Measurements from ENCODE around the gene EPB41L1. TPM values are rescaled to one million over a fixed set of nuclear protein-coding genes. Genes with fewer than 3 reads are reported as not detected.

The EPB41L1 gene
- total RNA-seq, 1 donor from 2014 or later = 30.6 TPM

- H3K4me1 Mint-ChIP-seq = peaks cover 34% of the 10 kb centered on the region
- H3K4me3 Mint-ChIP-seq = no peak overlapping the region
- no peak overlapping the region for H3K27ac Mint-ChIP-seq (ENCODE audit: unreplicated experiment)
- no peaks in the 10 kb centered on the region for H3K36me3 Mint-ChIP-seq (ENCODE audit: low read depth)
- no peaks in the 10 kb centered on the region for H3K27me3 Mint-ChIP-seq (ENCODE audit: low read depth)
- no peak for TF ChIP-seq CTCF (conservative IDR thresholded peaks at IDR 0.05)
- DNase-seq (ENCODE audit: low read depth, low spot score) = no peak
- H3K9me3 Mint-ChIP-seq = no peaks in the 10 kb centered on the region
Measured at GRCh38 chr20:36109251-36109947, 45.1 kb upstream of the EPB41L1 start.

GRCh38 chr20:36110994-36111393 is 43.5 kb upstream of the EPB41L1 start:
- Mint-ChIP-seq H3K27me3 (ENCODE audit: low read depth) (no peaks in the 10 kb centered on the region), H3K4me1 (peaks cover 35% of the 10 kb centered on the region), H3K9me3 (no peaks in the 10 kb centered on the region), H3K36me3 (ENCODE audit: low read depth) (no peaks in the 10 kb centered on the region), H3K4me3 (no peak overlapping the region), H3K27ac (ENCODE audit: unreplicated experiment) (peak overlapping the region; percentile 35)
- DNase-seq (ENCODE audit: low read depth, low spot score) = no peak
- no peak for TF ChIP-seq CTCF (conservative IDR thresholded peaks at IDR 0.05)

- Mint-ChIP-seq H3K4me3 (no peak overlapping the region), H3K27ac (ENCODE audit: unreplicated experiment) (peak overlapping the region; percentile 46), H3K27me3 (ENCODE audit: low read depth) (no peaks in the 10 kb centered on the region), H3K36me3 (ENCODE audit: low read depth) (no peaks in the 10 kb centered on the region), H3K4me1 (peaks cover 35% of the 10 kb centered on the region), H3K9me3 (no peaks in the 10 kb centered on the region)
- no peak for DNase-seq (ENCODE audit: low read depth, low spot score)
- TF ChIP-seq CTCF (conservative IDR thresholded peaks at IDR 0.05) = no peak
Measured at GRCh38 chr20:36112112-36112511, 42.4 kb upstream of the EPB41L1 start.

GRCh38 chr20:36113036-36113435 is 41.5 kb upstream of the EPB41L1 start:
- H3K36me3 Mint-ChIP-seq (ENCODE audit: low read depth) = no peaks in the 10 kb centered on the region
- no peak overlapping the region for H3K27ac Mint-ChIP-seq (ENCODE audit: unreplicated experiment)
- no peaks in the 10 kb centered on the region for H3K27me3 Mint-ChIP-seq (ENCODE audit: low read depth)
- DNase-seq (ENCODE audit: low read depth, low spot score) = no peak
- H3K4me3 Mint-ChIP-seq = peak overlapping the region; percentile 23
- H3K4me1 Mint-ChIP-seq = peaks cover 35% of the 10 kb centered on the region
- TF ChIP-seq CTCF (conservative IDR thresholded peaks at IDR 0.05) = no peak
- H3K9me3 Mint-ChIP-seq = no peaks in the 10 kb centered on the region

GRCh38 chr20:36113566-36114250 is 40.8 kb upstream of the EPB41L1 start:
- H3K4me3 Mint-ChIP-seq = peak overlapping the region; percentile 29
- peaks cover 35% of the 10 kb centered on the region for H3K4me1 Mint-ChIP-seq
- no peak for DNase-seq (ENCODE audit: low read depth, low spot score)
- no peak for TF ChIP-seq CTCF (conservative IDR thresholded peaks at IDR 0.05)
- H3K27ac Mint-ChIP-seq (ENCODE audit: unreplicated experiment) = peak overlapping the region; percentile 92
- H3K36me3 Mint-ChIP-seq (ENCODE audit: low read depth) = no peaks in the 10 kb centered on the region
- no peaks in the 10 kb centered on the region for H3K9me3 Mint-ChIP-seq
- H3K27me3 Mint-ChIP-seq (ENCODE audit: low read depth) = no peaks in the 10 kb centered on the region
